GM12878 (cell line): Measurements from ENCODE around the gene ARHGAP26. TPM values are rescaled to one million over a fixed set of nuclear protein-coding genes. Genes with fewer than 3 reads are reported as not detected.

Experiments
- ATAC-seq: fragments of 200-7000 bp; cut with Tn5 transposase; 3 replicates; pipeline ENCODE4 v1.9.1; 2020; ENCODE audit warnings: mild to moderate bottlenecking, moderate library complexity
- BruUV-seq: library from RNA; stranded (reverse); fragments of 400-500 nt; replicated peaks from 2 replicates; lab custom pipeline; 2021; lab: Mats Ljungman, UMichigan
- CTCF ChIA-PET: fragments of 300-600 bp; sonication (Branson Sonifier 250); formaldehyde crosslinking; extraction: SDS; loops from one replicate; lab custom pipeline; 2021; ENCODE audit warnings: inconsistent platforms; lab: Yijun Ruan, JAX
- POLR2A ChIA-PET: fragments of 350-600 bp; formaldehyde crosslinking; extraction: SDS; loops from one replicate; lab custom pipeline; 2021; ENCODE audit warnings: inconsistent platforms; lab: Charles Lee
- RAD21 ChIA-PET: fragments of 300-600 bp; sonication (Branson Sonifier 250); formaldehyde crosslinking; loops from one replicate; lab custom pipeline; 2023; ENCODE audit warnings: antibody characterized with exemption; ENCODE audit not compliant: unreplicated experiment; lab: Charles Lee
- SMC1A ChIA-PET: fragments of 300-600 bp; sonication (Branson Sonifier 250); formaldehyde crosslinking; loops from one replicate; lab custom pipeline; 2023; ENCODE audit not compliant: unreplicated experiment, uncharacterized antibody; lab: Charles Lee
- DNase-seq: peaks from one replicate; pipeline ENCODE4 v3.0.0-alpha.2; 2011; ENCODE audit warnings: low read depth, low spot score
- FAIRE-seq: peaks from 3 replicates; lab custom pipeline; 2011; peaks lifted over from hg19 to GRCh38; lab: Jason Lieb, UNC
- H2AFZ ChIP-seq: 2 replicates; pipeline ENCODE4 v1.6.0; 2011; ENCODE audit warnings: low read depth, low read length, control low read depth; ENCODE audit not compliant: control insufficient read depth
- H3K27ac ChIP-seq: 2 replicates; pipeline ENCODE4 v1.5.1; 2011; ENCODE audit warnings: control low read depth; ENCODE audit not compliant: control insufficient read depth, insufficient read depth
- H3K27me3 ChIP-seq, 2 experiments: replicated peaks in 1 of 2; 2 replicates each; pipeline versions ENCODE4 v1.6.0 to v1.6.1; 2011; ENCODE audit warnings: low read length in 1 of 2; ENCODE audit not compliant: control insufficient read depth in 2 of 2, insufficient read depth in 2 of 2
- H3K36me3 ChIP-seq, 2 experiments: 2 replicates each; pipeline ENCODE4 v1.5.1; 2011; ENCODE audit warnings: low read length in 1 of 2; ENCODE audit not compliant: control insufficient read depth in 2 of 2, insufficient read depth in 2 of 2
- H3K4me1 ChIP-seq: 2 replicates; pipeline ENCODE4 v1.6.1; 2011; ENCODE audit warnings: mild to moderate bottlenecking, low read length, moderate library complexity, mixed read lengths; ENCODE audit not compliant: control insufficient read depth, insufficient read depth
- H3K4me2 ChIP-seq: 2 replicates; pipeline ENCODE4 v1.6.0; 2011; ENCODE audit warnings: control low read depth; ENCODE audit not compliant: control insufficient read depth, insufficient read depth
- H3K4me3 ChIP-seq: fragments of 200-600 bp; sonication (generic); 2 replicates; pipeline ENCODE4 v1.5.1; 2016
- H3K79me2 ChIP-seq: 2 replicates; pipeline ENCODE4 v1.6.0; 2011; ENCODE audit warnings: low read length; ENCODE audit not compliant: control insufficient read depth, insufficient read depth
- H3K9ac ChIP-seq: 2 replicates; pipeline ENCODE4 v1.8.0; 2011; ENCODE audit warnings: low read length, control low read depth, mixed read lengths; ENCODE audit not compliant: control insufficient read depth, insufficient read depth
- H3K9me3 ChIP-seq: replicated peaks from 3 replicates; pipeline ENCODE4 v1.5.1; 2011; ENCODE audit warnings: mild to moderate bottlenecking, low read length; ENCODE audit not compliant: control insufficient read depth, insufficient read depth
- H4K20me1 ChIP-seq: 2 replicates; pipeline ENCODE4 v1.6.0; 2011; ENCODE audit not compliant: control insufficient read depth, insufficient read depth
- CBFB ChIP-seq: IDR thresholded peaks from 2 replicates; pipeline ENCODE4 v1.6.1; 2016; ENCODE audit warnings: antibody characterized with exemption, low read depth
- CREB1 ChIP-seq: IDR thresholded peaks from 2 replicates; pipeline ENCODE4 v1.6.1; 2012; ENCODE audit warnings: low read depth, mild to moderate bottlenecking, inconsistent platforms
- EZH2 ChIP-seq: IDR thresholded peaks from 2 replicates; pipeline ENCODE4 v1.6.1; 2012; ENCODE audit warnings: low read depth, mild to moderate bottlenecking, control low read depth, inconsistent platforms, low read length, borderline replicate concordance; ENCODE audit not compliant: control insufficient read depth
- IKZF2 ChIP-seq, 2 experiments: fragments of 450-650 bp; IDR thresholded peaks; 2 replicates each; pipeline ENCODE4 v1.6.1; 2017; ENCODE audit warnings: mild to moderate bottlenecking in 2 of 2, moderate library complexity in 2 of 2
- JUNB ChIP-seq: IDR thresholded peaks from 2 replicates; pipeline ENCODE4 v1.6.1; 2016; ENCODE audit warnings: antibody characterized with exemption, mild to moderate bottlenecking
- MYC ChIP-seq: IDR thresholded peaks from 2 replicates; pipeline ENCODE4 v1.6.1; 2011; ENCODE audit warnings: mild to moderate bottlenecking, low read length, moderate library complexity, inconsistent platforms; ENCODE audit not compliant: insufficient read depth, insufficient replicate concordance, insufficient read length, severe bottlenecking
- PAX8 ChIP-seq: fragments of 450-650 bp; IDR thresholded peaks from 2 replicates; pipeline ENCODE4 v1.6.1; 2017; ENCODE audit warnings: mild to moderate bottlenecking, moderate library complexity
- TCF3 ChIP-seq: IDR thresholded peaks from 2 replicates; pipeline ENCODE4 v1.6.1; 2012; ENCODE audit warnings: low read depth, mild to moderate bottlenecking, low read length, borderline replicate concordance; ENCODE audit not compliant: insufficient read depth
- WRNIP1 ChIP-seq: IDR thresholded peaks from 2 replicates; pipeline ENCODE4 v1.6.1; 2011; ENCODE audit warnings: low read depth, low read length, improper control_type of control experiment, borderline replicate concordance
- YY1 ChIP-seq: IDR thresholded peaks from 2 replicates; pipeline ENCODE4 v1.6.1; 2011; ENCODE audit warnings: low read depth, mild to moderate bottlenecking, low read length
- ZNF207 ChIP-seq: fragments of 450-650 bp; IDR thresholded peaks from 2 replicates; pipeline ENCODE4 v1.6.1; 2014; ENCODE audit warnings: antibody characterized with exemption, mild to moderate bottlenecking, borderline replicate concordance
- WGBS: methylation state at CpG from one replicate; pipeline ENCODE4 v1.1.6; 2016; ENCODE audit warnings: low lambda C conversion rate; ENCODE audit not compliant: insufficient replicate concordance, insufficient coverage; ENCODE audit errors: missing lambda C conversion rate; 5-methylcytosine and 5-hydroxymethylcytosine counted together
- in situ Hi-C: fragments of 300-500 bp; cut with MboI; formaldehyde crosslinking; loops from 9 replicates; pipeline ENCODE4 v1.14.3; 2018; ENCODE audit warnings: mixed read lengths
- intact Hi-C: fragments of 100-400 bp; cut with micrococcal nuclease; formaldehyde crosslinking; loops from one replicate; pipeline ENCODE4 v1.14.2; 2022; ENCODE audit not compliant: unreplicated experiment
- polyA plus RNA-seq, 11 experiments: library from polyadenylated mRNA; depleted of rRNA in 4 of 11; unstranded in 6 of 11; stranded (reverse) in 5 of 11; fragments of >200 nt; fragmentation: Nextera tagmentation in 4 of 11; fragmentation: Illumina TruSeq in 1 of 11; extraction: Ambion mirVana in 4 of 11; extraction: Trizol in 1 of 11; gene quantifications; 1 replicate in 1 of 11; 2 replicates in 10 of 11; pipeline versions ENCODE4 v1.2.1 to v1.2.3, GENCODE V29; 2011 to 2016; ENCODE audit warnings: inconsistent platforms in 2 of 11, missing spikeins in 2 of 11, low read depth in 1 of 11
- total RNA-seq, 4 experiments: library from RNA; depleted of rRNA in 3 of 4; stranded (reverse); fragments of >200 nt in 3 of 4; fragmentation: Illumina TruSeq in 1 of 4; extraction: Trizol in 1 of 4; gene quantifications; 2 replicates each; pipeline versions ENCODE4 v1.2.1 to v1.2.3, GENCODE V29; 2013 to 2021
- TF ChIP-seq, protein P1 (sequence below): fragments of 450-650 bp; IDR thresholded peaks from 2 replicates; pipeline ENCODE4 v1.6.1; 2017; ENCODE audit warnings: borderline replicate concordance
- TF ChIP-seq, protein P2 (sequence below): fragments of 150-350 bp; IDR thresholded peaks from 2 replicates; pipeline ENCODE4 v1.6.1; 2016; ENCODE audit warnings: low read depth, low read length

The ARHGAP26 gene
- total and polyA plus RNA-seq, 10 of the 15 experiments (the other 5 are each of a cell fraction or from before 2014, with no cell fraction given) = 9.4 to 41.5 (median 19.3) TPM

DNA sequence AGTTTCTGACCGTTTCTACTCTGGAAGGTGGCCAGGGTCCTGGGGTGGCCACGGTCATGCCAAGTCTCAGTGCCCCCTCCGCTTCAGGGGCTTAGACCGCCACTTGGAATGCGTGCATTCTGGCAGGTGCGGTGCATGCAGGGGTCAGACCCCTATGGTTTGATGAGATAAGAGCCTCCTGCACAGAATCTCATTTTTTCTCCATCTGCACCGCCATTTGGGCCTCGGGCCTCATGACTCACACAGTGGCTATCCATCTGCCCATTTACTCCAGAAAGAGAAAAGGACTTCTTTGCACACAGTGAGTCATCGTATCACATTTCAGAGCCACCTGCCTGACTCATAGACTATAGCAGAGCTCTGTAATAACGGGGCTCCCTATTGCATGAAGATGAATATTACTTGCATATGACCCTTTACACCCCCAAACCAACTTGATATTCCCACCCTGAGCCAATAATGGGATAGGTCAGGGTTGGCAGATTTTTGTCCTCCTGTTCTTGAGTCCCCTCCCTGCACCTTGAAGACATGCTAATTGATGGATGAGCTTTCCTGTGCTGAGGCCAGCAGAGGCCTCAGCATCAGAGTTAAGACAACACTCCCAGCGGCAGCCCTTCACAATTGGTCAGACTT lies 475.9 kb downstream of the ARHGAP26 start:
- SMC1A ChIA-PET = interaction anchor here (2.0 kb wide), 1 partner anchor 13 kb away, joined by 5 read pairs; no protein-coding TSS in a partner anchor

More for the DNA sequence above, 475.9 kb downstream of the ARHGAP26 start:
- H3K79me2 ChIP-seq = no peaks in the 10 kb centered on the region
- H3K4me1 ChIP-seq = peaks cover 10% of the 10 kb centered on the region
- no peak for FAIRE-seq
- CTCF ChIA-PET = interaction anchor here (1.7 kb wide), 1 partner anchor 15 kb away, joined by 4 read pairs; no protein-coding TSS in a partner anchor
- no peak overlapping the region for H3K4me2 ChIP-seq
- POLR2A ChIA-PET = no interaction called here
- H3K9ac ChIP-seq = no peak overlapping the region
- 82% methylated on average over 11 of the region's 11 CpGs for WGBS
- no peaks in the 10 kb centered on the region for H3K27me3 ChIP-seq
- H3K36me3 ChIP-seq = no peaks in the 10 kb centered on the region
- ATAC-seq = no peak
- DNase-seq = no peak
- H4K20me1 ChIP-seq = no peaks in the 10 kb centered on the region
- H3K27ac ChIP-seq = no peak overlapping the region
- BruUV-seq = no TSS peak
- H3K9me3 ChIP-seq = peaks cover 1% of the 10 kb centered on the region; the same call in 2 of the 3 replicates
- H3K4me3 ChIP-seq = no peak overlapping the region
- TF ChIP-seq PAX8 (no peak), JUNB (no peak), CREB1 (no peak), YY1 (no peak), MYC (no peak), WRNIP1 (no peak), IKZF2 (IDR thresholded peaks at IDR 0.05) (no peak), CBFB (no peak), TCF3 (no peak), EZH2 (no peak), ZNF207 (no peak)
- TF ChIP-seq, protein P1, sequence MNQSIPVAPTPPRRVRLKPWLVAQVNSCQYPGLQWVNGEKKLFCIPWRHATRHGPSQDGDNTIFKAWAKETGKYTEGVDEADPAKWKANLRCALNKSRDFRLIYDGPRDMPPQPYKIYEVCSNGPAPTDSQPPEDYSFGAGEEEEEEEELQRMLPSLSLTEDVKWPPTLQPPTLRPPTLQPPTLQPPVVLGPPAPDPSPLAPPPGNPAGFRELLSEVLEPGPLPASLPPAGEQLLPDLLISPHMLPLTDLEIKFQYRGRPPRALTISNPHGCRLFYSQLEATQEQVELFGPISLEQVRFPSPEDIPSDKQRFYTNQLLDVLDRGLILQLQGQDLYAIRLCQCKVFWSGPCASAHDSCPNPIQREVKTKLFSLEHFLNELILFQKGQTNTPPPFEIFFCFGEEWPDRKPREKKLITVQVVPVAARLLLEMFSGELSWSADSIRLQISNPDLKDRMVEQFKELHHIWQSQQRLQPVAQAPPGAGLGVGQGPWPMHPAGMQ = no peak
- TF ChIP-seq, protein P2, sequence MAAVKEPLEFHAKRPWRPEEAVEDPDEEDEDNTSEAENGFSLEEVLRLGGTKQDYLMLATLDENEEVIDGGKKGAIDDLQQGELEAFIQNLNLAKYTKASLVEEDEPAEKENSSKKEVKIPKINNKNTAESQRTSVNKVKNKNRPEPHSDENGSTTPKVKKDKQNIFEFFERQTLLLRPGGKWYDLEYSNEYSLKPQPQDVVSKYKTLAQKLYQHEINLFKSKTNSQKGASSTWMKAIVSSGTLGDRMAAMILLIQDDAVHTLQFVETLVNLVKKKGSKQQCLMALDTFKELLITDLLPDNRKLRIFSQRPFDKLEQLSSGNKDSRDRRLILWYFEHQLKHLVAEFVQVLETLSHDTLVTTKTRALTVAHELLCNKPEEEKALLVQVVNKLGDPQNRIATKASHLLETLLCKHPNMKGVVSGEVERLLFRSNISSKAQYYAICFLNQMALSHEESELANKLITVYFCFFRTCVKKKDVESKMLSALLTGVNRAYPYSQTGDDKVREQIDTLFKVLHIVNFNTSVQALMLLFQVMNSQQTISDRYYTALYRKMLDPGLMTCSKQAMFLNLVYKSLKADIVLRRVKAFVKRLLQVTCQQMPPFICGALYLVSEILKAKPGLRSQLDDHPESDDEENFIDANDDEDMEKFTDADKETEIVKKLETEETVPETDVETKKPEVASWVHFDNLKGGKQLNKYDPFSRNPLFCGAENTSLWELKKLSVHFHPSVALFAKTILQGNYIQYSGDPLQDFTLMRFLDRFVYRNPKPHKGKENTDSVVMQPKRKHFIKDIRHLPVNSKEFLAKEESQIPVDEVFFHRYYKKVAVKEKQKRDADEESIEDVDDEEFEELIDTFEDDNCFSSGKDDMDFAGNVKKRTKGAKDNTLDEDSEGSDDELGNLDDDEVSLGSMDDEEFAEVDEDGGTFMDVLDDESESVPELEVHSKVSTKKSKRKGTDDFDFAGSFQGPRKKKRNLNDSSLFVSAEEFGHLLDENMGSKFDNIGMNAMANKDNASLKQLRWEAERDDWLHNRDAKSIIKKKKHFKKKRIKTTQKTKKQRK = no peak
- no peak overlapping the region for H2AFZ ChIP-seq
- intact Hi-C loops (no loop called here), in situ Hi-C loops (no loop called here)
- RAD21 ChIA-PET = no interaction called here
